22Rv1 (cell line): Measurements from ENCODE around the gene BPIFB4.

ENCODE experiments used
- CTCF ChIP-seq: fragments of 450-650 bp; IDR thresholded peaks from 2 replicates; pipeline ENCODE4 v1.5.1; 2017; ENCODE audit warnings: mild to moderate bottlenecking
- ZFX ChIP-seq: fragments of 450-650 bp; IDR thresholded peaks from 2 replicates; pipeline ENCODE4 v1.6.1; 2017; ENCODE audit warnings: antibody characterized with exemption, borderline replicate concordance

DNA sequence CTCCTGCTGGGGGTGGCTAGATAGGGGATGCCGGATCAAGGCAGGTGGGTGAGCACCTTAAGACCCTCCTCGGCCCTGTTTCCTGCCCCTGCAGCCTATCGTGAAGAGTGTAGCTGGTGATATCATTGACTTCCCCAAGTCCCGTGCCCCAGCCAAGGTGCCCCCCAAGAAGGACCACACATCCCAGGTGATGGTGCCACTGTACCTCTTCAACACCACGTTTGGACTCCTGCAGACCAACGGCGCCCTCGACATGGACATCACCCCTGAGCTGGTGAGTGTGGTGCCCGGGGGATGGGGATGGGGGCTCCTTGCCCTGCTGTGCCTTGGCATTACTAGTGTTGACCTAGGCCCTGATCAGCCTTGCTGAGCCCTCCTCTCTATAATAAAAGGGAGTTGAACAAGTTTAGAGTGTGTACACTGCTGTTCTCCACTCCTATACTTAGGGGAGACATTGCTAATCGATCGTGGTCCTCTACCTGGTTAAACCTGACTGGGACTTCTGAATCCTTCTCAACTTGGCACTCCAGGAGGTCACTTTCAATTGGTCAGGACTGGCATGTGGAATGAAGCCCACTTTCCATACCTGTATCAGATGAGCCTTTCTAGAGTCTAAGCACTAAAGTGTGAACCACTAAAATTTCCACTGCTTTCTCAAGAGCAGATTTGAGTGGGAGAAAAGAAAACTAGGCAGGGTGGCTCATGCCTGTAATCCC lies 14.7 kb upstream of the BPIFB4 start:
- TF ChIP-seq CTCF = no peak
- no peak for TF ChIP-seq ZFX
